Stimulated activated effector memory CD8-positive, alpha-beta T cell treated with anti-CD3 and anti-CD28 coated beads, Interleukin-12 subunit alpha, Interleukin-12 subunit beta, amount 100 ng/mL, for 72 hours (primary cell): Measurements from ENCODE around the gene HERC6.
"Not testable (repeated sequence)": the region's sequence is repeated elsewhere in the genome, so short reads cannot be mapped to it uniquely, and the experiment has no call there.

Experiments used
- ATAC-seq: fragments of 150-1000 bp; cut with Tn5 transposase; 2 replicates; pipeline ENCODE4 v1.10.0; 2021
- DNase-seq, 2 donors: peaks; one replicate each; pipeline ENCODE4 v3.0.0; 2021 to 2022; ENCODE audit warnings: low spot score in 2 of 2
- H3K27ac Mint-ChIP-seq: one replicate; pipeline ENCODE4 v1.8.0; 2022; ENCODE audit warnings: mild to moderate bottlenecking, mixed read lengths
- H3K36me3 Mint-ChIP-seq: one replicate; pipeline ENCODE4 v1.8.0; 2022; ENCODE audit warnings: mild to moderate bottlenecking, mixed read lengths
- H3K4me1 Mint-ChIP-seq: one replicate; pipeline ENCODE4 v1.8.0; 2022; ENCODE audit warnings: mixed read lengths
- H3K4me3 Mint-ChIP-seq: one replicate; pipeline ENCODE4 v1.8.0; 2022; ENCODE audit warnings: mild to moderate bottlenecking, mixed read lengths
- H3K9me3 Mint-ChIP-seq: one replicate; pipeline ENCODE4 v1.8.0; 2022; ENCODE audit warnings: mixed read lengths

Gene HERC6

GRCh38 chr4:88361217-88361773, 17.4 kb upstream of the HERC6 start:
- ATAC-seq, H3K4me1 Mint-ChIP-seq, H3K4me3 Mint-ChIP-seq, H3K36me3 Mint-ChIP-seq, H3K27ac Mint-ChIP-seq, H3K9me3 Mint-ChIP-seq, DNase-seq: not testable (repeated sequence)

- Mint-ChIP-seq H3K4me3 (no peak overlapping the region), H3K9me3 (peaks cover 8% of the 10 kb centered on the region), H3K27ac (no peak overlapping the region), H3K36me3 (no peaks in the 10 kb centered on the region), H3K4me1 (no peaks in the 10 kb centered on the region)
- ATAC-seq (no peak), DNase-seq (no peak)
These were observed 12.2 kb upstream of the HERC6 start for GRCh38 chr4:88366460-88366859.

DNA sequence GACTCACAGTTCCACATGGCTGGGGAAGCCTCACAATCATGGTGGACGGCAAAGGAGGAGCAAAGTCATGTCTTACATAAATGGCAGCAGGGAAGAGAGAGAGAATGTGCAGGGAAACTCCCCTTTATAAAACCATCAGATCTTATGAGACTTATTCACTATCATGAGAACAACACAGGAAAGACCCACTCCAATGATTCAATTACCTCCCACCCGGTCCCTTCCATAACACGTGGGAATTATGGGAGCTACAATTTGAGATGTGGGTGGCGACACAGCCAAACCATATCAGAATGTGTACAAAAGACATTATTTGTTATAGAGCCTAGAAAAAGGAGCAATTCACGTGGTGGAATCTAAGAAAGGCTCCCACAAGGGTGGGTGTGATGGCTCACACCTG, 10.8 kb upstream of the HERC6 start:
- no peak overlapping the region for H3K4me3 Mint-ChIP-seq
- H3K36me3 Mint-ChIP-seq, result no peaks in the 10 kb centered on the region
- no peak overlapping the region for H3K27ac Mint-ChIP-seq
- DNase-seq (no peak), ATAC-seq (no peak)
- peaks cover 8% of the 10 kb centered on the region for H3K9me3 Mint-ChIP-seq
- no peaks in the 10 kb centered on the region for H3K4me1 Mint-ChIP-seq

DNA sequence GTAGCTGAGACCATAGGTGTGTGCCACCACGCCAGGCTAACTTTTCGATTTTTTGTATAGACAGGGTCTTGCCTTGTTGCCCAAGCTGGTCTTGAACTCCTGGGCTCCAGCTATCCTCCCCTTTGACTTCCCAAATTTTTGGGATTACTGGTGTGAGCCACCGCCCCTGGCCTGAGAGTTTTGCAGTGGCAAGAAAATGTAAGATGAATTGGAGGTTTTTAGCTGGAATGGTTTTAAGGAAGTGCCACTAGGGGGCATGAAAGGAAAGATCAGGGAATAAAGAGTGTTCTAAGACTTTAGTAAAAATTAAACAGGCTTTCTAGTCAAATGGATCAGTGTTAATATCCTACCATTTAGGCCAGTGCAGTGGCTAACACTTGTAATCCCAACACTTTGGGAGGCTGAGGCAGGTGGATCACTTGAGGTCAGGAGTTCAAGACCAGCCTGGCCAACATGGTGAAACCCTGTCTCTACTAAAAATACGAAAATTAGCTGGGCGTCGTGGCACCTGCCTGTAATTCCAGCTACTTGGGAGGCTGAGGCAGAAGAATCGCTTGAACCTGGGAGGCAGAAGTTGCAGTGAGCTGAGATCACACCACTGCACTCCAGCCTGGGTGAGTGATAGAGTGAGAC, 9.4 kb upstream of the HERC6 start:
- DNase-seq, H3K4me3 Mint-ChIP-seq, H3K9me3 Mint-ChIP-seq, H3K27ac Mint-ChIP-seq, ATAC-seq, H3K4me1 Mint-ChIP-seq, H3K36me3 Mint-ChIP-seq: not testable (repeated sequence)

DNA sequence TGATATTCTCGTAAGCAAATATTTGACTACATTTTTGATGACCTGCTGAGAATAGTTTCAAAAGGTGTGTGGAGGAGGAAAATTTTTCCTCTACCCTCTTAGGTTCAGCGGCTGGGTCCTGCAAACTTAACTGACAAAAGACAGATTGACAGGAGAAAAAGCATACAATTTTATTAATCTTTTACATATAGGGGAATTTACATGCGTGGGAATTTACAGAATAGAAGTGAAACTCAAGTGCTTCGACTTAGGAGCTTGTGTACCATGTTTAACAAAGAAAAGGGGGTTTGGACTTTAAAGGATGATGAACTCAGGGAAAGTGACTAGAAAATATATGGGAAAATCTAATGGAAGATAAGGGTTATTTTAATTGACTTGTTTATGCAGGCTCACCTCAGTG, 2.5 kb downstream of the HERC6 start:
- Mint-ChIP-seq H3K9me3 (no peaks in the 10 kb centered on the region), H3K27ac (peak overlapping the region; percentile 79), H3K36me3 (peaks cover 3% of the 10 kb centered on the region), H3K4me3 (peak overlapping the region; percentile 21), H3K4me1 (peaks cover 25% of the 10 kb centered on the region)
- DNase-seq (no peak), ATAC-seq (no peak)

DNA sequence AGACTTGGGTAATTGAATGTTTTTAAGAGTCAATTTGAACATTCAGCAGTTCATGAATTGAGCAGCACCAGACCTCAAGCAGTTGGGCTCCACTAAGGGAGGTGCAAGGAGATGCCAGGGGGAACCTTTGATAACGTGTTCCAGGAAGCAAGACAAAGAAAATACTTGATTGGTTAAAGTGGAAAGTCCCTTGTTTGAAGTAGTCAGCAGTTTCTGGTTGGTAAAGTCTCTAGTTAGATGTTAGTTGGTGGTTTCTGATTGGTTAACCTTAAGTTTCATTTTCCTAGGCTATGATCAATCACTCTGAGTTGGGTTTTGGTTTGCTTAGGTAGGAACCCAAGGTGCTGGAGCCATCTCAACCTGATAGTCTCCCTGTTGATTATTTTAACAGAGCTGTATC, 4.0 kb downstream of the HERC6 start:
- no peaks in the 10 kb centered on the region for H3K9me3 Mint-ChIP-seq
- ATAC-seq (peak; percentile 89), DNase-seq (peak; percentile 28 to 77)
- H3K36me3 Mint-ChIP-seq, result peaks cover 13% of the 10 kb centered on the region
- peak overlapping the region; percentile 21 for H3K4me3 Mint-ChIP-seq
- peak overlapping the region; percentile 79 for H3K27ac Mint-ChIP-seq
- H3K4me1 Mint-ChIP-seq, result peaks cover 25% of the 10 kb centered on the region

GRCh38 chr4:88390128-88390527, 11.5 kb downstream of the HERC6 start:
- H3K27ac Mint-ChIP-seq, result no peak overlapping the region
- ATAC-seq (no peak), DNase-seq (no peak)
- no peak overlapping the region for H3K4me3 Mint-ChIP-seq
- peaks cover 23% of the 10 kb centered on the region for H3K36me3 Mint-ChIP-seq
- peaks cover 7% of the 10 kb centered on the region for H3K4me1 Mint-ChIP-seq
- H3K9me3 Mint-ChIP-seq, result no peaks in the 10 kb centered on the region

DNA sequence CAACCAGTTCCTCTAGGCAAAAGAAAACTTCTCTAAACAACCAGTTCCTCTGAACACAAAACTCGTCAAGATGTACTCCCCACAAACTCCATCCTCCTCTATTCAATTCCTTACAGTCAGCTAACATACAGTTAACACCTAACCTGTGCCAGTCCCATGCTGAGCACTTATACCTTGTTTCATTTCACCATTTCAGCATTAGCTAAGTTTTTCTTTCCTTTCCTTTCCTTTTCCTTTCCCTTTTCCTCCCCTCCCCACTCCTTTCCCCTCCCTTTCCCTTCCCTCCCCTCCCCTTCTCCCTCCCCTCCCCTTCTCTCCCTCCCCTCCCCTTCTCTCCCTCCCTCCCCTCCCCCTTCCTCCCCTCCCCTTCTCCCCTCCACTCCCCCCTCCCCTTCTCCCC, 13.1 kb downstream of the HERC6 start:
- no peak overlapping the region for H3K4me3 Mint-ChIP-seq
- H3K9me3 Mint-ChIP-seq, result no peaks in the 10 kb centered on the region
- peaks cover 14% of the 10 kb centered on the region for H3K36me3 Mint-ChIP-seq
- ATAC-seq (no peak), DNase-seq (no peak)
- peak overlapping the region; percentile 68 for H3K27ac Mint-ChIP-seq
- H3K4me1 Mint-ChIP-seq, result peaks cover 7% of the 10 kb centered on the region

- Mint-ChIP-seq H3K36me3 (peaks cover 13% of the 10 kb centered on the region), H3K27ac (no peak overlapping the region), H3K9me3 (no peaks in the 10 kb centered on the region), H3K4me1 (no peaks in the 10 kb centered on the region), H3K4me3 (no peak overlapping the region)
- DNase-seq (no peak), ATAC-seq (no peak)
These were observed 18.0 kb downstream of the HERC6 start for GRCh38 chr4:88396681-88397080.

- Mint-ChIP-seq H3K36me3 (peaks cover 13% of the 10 kb centered on the region), H3K9me3 (no peaks in the 10 kb centered on the region), H3K4me3 (no peak overlapping the region), H3K4me1 (no peaks in the 10 kb centered on the region), H3K27ac (no peak overlapping the region)
- DNase-seq (peak in 1 of 2 donors; percentile 20), ATAC-seq (no peak)
These were observed 19.7 kb downstream of the HERC6 start for GRCh38 chr4:88398381-88398780.

GRCh38 chr4:88409206-88409605, 30.6 kb downstream of the HERC6 start:
- no peak overlapping the region for H3K27ac Mint-ChIP-seq
- DNase-seq (no peak), ATAC-seq (no peak)
- peaks cover 26% of the 10 kb centered on the region for H3K4me1 Mint-ChIP-seq
- H3K9me3 Mint-ChIP-seq, result no peaks in the 10 kb centered on the region
- H3K4me3 Mint-ChIP-seq, result no peak overlapping the region
- H3K36me3 Mint-ChIP-seq, result peaks cover 16% of the 10 kb centered on the region

GRCh38 chr4:88409789-88410188, 31.1 kb downstream of the HERC6 start:
- Mint-ChIP-seq H3K4me1 (peaks cover 26% of the 10 kb centered on the region), H3K9me3 (no peaks in the 10 kb centered on the region), H3K36me3 (peaks cover 14% of the 10 kb centered on the region), H3K4me3 (no peak overlapping the region), H3K27ac (peak overlapping the region; percentile 62)
- DNase-seq (no peak), ATAC-seq (no peak)

- ATAC-seq (peak; percentile 98), DNase-seq (no peak)
- peaks cover 20% of the 10 kb centered on the region for H3K36me3 Mint-ChIP-seq
- H3K4me1 Mint-ChIP-seq, result peaks cover 26% of the 10 kb centered on the region
- no peaks in the 10 kb centered on the region for H3K9me3 Mint-ChIP-seq
- H3K27ac Mint-ChIP-seq, result no peak overlapping the region
- no peak overlapping the region for H3K4me3 Mint-ChIP-seq
These were observed 32.9 kb downstream of the HERC6 start for GRCh38 chr4:88411491-88412096.

DNA sequence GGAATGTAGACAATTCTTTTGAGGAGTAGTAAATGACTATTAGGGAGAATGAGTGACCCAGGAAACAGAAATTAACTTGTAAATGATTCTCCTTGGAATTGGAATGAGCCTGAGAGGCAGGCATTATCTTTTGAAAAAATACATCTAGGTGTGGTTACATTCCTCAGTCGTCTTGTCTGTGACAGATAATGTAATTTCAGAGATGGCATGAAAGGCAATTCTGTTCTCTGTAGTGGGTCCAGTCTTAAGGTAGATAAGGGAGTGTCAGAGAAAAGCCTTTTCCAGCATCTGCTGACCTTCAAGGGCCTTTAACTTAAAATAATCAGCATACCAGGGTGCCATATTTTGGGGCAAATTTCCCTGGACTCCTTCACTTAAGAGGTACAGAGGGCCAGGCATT, 35.1 kb downstream of the HERC6 start:
- ATAC-seq, result no peak
- no peak overlapping the region for H3K27ac Mint-ChIP-seq
- peaks cover 13% of the 10 kb centered on the region for H3K36me3 Mint-ChIP-seq
- no peak overlapping the region for H3K4me3 Mint-ChIP-seq
- peaks cover 13% of the 10 kb centered on the region for H3K4me1 Mint-ChIP-seq
- H3K9me3 Mint-ChIP-seq, result no peaks in the 10 kb centered on the region
- no peak for DNase-seq

DNA sequence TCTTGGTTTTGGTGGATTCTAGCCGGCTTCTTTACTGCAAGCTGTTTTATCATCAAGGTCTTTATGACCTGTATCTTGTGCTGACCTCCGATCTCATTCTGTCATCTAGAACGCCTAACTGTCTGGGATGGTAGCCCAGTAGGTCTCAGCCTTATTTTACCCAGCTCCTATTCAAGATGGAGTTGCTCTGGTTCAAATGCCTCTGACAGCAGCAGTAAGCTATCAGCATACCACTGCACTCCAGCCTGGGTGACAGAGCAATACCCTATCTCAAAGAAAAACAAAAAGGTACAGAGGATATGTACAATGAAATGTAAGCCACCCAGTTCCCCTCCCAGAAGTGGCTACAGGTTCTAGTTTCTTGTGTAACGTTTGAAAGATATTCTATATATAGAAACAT, 36.1 kb downstream of the HERC6 start:
- H3K4me1 Mint-ChIP-seq, result peaks cover 13% of the 10 kb centered on the region
- H3K36me3 Mint-ChIP-seq, result peaks cover 13% of the 10 kb centered on the region
- ATAC-seq, result no peak
- H3K27ac Mint-ChIP-seq, result no peak overlapping the region
- H3K4me3 Mint-ChIP-seq, result no peak overlapping the region
- DNase-seq, result no peak
- H3K9me3 Mint-ChIP-seq, result no peaks in the 10 kb centered on the region

DNA sequence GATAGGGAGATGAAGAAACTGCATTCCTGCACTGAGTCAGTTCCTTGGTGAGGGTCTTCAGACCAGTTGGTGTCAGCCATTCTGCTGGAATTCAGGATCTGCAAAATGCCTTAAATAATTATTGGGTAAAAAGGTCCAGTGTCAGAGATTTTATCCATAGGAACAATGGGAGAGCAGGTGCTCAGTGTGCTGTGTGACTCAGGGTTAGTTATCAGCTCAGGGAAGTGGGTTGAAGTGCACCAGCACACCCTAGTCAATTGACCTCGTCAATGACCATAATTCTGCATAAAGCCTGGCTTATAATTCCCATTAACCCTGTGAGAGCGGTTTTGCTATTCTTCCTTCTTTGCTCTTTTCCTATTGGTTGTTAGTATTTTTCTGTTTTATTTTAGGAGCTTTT, 37.3 kb downstream of the HERC6 start:
- no peak for DNase-seq
- H3K27ac Mint-ChIP-seq, result no peak overlapping the region
- peaks cover 13% of the 10 kb centered on the region for H3K36me3 Mint-ChIP-seq
- no peak for ATAC-seq
- no peak overlapping the region for H3K4me3 Mint-ChIP-seq
- H3K4me1 Mint-ChIP-seq, result peaks cover 13% of the 10 kb centered on the region
- no peaks in the 10 kb centered on the region for H3K9me3 Mint-ChIP-seq
